Stimulated activated CD4-positive, alpha-beta T cell treated with anti-CD3 and anti-CD28 coated beads, Interleukin-1b, Interleukin-23, amount 100 ng/mL, for 24 hours (primary cell): ENCODE data around the gene SETD1A.

Source experiments
- DNase-seq, 4 experiments: peaks; one replicate each; pipeline ENCODE4 v3.0.0-alpha.2; 2020; ENCODE audit warnings: low read depth in 4 of 4, low spot score in 1 of 4

SETD1A gene

GRCh38 chr16:30980434-30980833 lies 22.9 kb downstream of the SETD1A start:
- no peak for DNase-seq

- no peak for DNase-seq
Measured at GRCh38 chr16:30980959-30981358, 23.4 kb downstream of the SETD1A start.

- DNase-seq: no peak
Measured at GRCh38 chr16:30982548-30983288, 25.2 kb downstream of the SETD1A start.

- no peak for DNase-seq
Measured at GRCh38 chr16:30983289-30983889, 25.8 kb downstream of the SETD1A start.

- no peak for DNase-seq
Measured at GRCh38 chr16:30983898-30984610, 26.5 kb downstream of the SETD1A start.

GRCh38 chr16:30984669-30985400 lies 27.3 kb downstream of the SETD1A start, which contains the start of gene HSD3B7:
HSD3B7 (plus strand) TSS chr16:30985207; CDS start chr16:30985659, 452 bp downstream.
- DNase-seq: peak; percentile 72 to 80 (median 74)

- DNase-seq: no peak
Measured at GRCh38 chr16:30985401-30986128, 28.0 kb downstream of the SETD1A start.

GRCh38 chr16:30986129-30986991 lies 28.8 kb downstream of the SETD1A start:
- DNase-seq: no peak

- no peak for DNase-seq
Measured at GRCh38 chr16:30987581-30988190, 30.1 kb downstream of the SETD1A start.

- no peak for DNase-seq
Measured at GRCh38 chr16:30989469-30990047, 32.0 kb downstream of the SETD1A start.

GRCh38 chr16:30990105-30990504 lies 32.6 kb downstream of the SETD1A start:
- DNase-seq: no peak

GRCh38 chr16:30991052-30991451 lies 33.5 kb downstream of the SETD1A start:
- DNase-seq: no peak

GRCh38 chr16:30992276-30992780 lies 34.8 kb downstream of the SETD1A start:
- no peak for DNase-seq

GRCh38 chr16:30992931-30993816 lies 35.6 kb downstream of the SETD1A start:
- no peak for DNase-seq

- DNase-seq: no peak
Measured at GRCh38 chr16:30995927-30996323, 38.4 kb downstream of the SETD1A start.

GRCh38 chr16:30996324-30996984 lies 38.9 kb downstream of the SETD1A start:
- DNase-seq: no peak
